ENCODE data around the gene CA4.

DNA sequence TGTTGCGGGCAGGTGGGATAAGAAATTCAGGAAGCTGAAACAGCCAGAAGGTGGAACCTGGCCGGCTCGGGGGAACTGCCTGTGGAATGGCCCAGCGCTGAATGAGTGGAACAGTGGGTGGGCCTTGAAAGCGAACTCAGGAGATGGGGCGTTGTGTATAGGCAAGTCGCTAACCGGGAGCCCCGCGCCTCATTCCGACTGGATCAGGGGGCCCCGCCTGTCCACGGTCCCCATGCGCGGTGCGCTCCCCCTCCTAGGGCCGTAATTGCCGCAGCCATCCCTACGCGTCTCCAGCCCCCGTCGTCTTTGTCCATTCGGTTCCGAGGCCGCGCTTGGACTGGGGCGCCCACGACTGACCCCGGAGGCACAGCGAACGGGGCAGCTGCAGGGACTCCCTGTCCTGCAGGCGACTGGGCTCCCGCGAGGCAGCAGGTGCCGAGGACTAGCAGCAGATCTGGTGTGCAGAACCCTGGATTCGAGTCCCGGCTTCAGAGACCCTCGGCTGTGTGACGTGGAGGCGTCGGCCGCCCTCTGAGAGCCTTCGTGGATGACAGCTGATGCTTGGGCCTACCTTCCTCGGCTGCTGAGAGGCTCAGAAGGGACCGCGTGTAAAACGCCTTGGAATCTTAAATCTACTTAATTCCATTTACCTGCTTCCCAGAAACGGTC lies 10.9 kb upstream of the CA4 start:
- no peak for TF ChIP-seq EZH2 (IDR thresholded peaks at IDR 0.05)
- no peak for TF ChIP-seq POLR2AphosphoS5 (IDR thresholded peaks at IDR 0.05; ENCODE audit: borderline replicate concordance, low read depth, low read length)

Data from SK-N-MC (cell line).